ENCODE results near the gene LENG9. TPM values are rescaled to one million over a fixed set of nuclear protein-coding genes. Genes with fewer than 3 reads are reported as not detected.

The LENG9 gene
- total RNA-seq, 2 experiments from 2014 or later: 4.3 to 5.5 TPM

DNA sequence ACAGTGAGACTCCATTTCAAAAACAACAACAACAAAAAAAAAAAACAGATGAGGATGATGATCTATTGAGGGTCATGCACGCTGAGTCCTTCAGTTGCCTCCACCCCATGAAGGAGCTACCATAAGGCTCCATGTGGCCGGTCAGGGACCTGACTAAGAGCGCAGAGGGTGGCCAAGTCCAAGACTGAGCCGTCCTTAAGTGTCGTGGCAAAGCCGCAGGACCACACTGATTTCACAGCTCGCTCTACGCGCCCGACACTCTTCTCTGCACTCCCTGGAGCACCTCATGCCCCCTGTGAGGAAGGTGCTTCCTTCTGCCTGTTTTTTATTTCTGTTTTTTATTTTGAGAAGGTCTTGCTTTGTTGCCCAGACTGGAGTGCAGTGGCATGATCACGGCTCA, 36.0 kb downstream of the LENG9 start:
- intact Hi-C loops (cut with micrococcal nuclease): no loop called here
- TF ChIP-seq, protein P1, sequence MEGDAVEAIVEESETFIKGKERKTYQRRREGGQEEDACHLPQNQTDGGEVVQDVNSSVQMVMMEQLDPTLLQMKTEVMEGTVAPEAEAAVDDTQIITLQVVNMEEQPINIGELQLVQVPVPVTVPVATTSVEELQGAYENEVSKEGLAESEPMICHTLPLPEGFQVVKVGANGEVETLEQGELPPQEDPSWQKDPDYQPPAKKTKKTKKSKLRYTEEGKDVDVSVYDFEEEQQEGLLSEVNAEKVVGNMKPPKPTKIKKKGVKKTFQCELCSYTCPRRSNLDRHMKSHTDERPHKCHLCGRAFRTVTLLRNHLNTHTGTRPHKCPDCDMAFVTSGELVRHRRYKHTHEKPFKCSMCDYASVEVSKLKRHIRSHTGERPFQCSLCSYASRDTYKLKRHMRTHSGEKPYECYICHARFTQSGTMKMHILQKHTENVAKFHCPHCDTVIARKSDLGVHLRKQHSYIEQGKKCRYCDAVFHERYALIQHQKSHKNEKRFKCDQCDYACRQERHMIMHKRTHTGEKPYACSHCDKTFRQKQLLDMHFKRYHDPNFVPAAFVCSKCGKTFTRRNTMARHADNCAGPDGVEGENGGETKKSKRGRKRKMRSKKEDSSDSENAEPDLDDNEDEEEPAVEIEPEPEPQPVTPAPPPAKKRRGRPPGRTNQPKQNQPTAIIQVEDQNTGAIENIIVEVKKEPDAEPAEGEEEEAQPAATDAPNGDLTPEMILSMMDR (IDR thresholded peaks at IDR 0.05): no peak
- Mint-ChIP-seq H3K36me3 (ENCODE audit: low read depth) (no peaks in the 10 kb centered on the region), H3K27ac (no peak overlapping the region), H3K4me1 (ENCODE audit: low read depth) (peaks cover 2% of the 10 kb centered on the region), H3K27me3 (peaks cover 39% of the 10 kb centered on the region), H3K4me3 (no peak overlapping the region), H3K9me3 (no peaks in the 10 kb centered on the region)
- ATAC-seq: no peak
- POLR2A ChIA-PET: no interaction called here
- CTCF ChIA-PET: interaction anchor here (1.0 kb wide), 1 partner anchor 12 kb away, joined by 3 read pairs; no protein-coding TSS in a partner anchor
- no peak for DNase-seq

DNA sequence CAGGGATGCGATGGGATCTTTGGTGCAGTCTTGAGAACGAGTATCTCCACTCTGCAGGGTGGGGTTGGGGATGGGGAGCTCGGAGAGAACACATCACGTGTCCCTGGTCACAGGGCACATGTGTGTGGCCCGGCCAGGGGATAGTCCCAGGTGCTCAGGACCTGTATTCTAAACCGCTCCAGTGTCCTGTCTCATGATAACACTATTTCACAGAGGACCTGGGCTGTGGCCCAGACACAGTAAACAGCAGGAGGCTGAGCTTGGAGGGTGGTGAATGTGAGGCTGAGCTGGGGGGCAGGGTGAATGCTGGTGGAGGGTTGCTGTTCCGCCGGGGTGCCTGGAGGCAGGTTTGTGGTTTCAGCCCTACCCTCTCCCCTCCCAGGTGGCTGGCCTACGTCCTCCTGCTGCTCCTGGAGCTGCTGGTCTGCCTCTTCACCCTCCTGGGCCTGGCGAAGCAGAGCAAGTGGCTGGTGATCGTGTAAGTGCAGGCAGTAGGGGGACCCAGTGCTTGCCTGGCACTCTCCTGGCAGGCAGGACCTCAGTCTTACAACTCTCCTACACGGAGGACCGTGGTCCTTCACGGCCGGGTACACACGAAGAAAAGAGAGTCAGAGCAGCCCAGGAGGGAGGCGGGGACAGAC, 37.2 kb downstream of the LENG9 start:
- Mint-ChIP-seq H3K4me3 (no peak overlapping the region), H3K9me3 (no peaks in the 10 kb centered on the region), H3K36me3 (ENCODE audit: low read depth) (no peaks in the 10 kb centered on the region), H3K27me3 (peaks cover 39% of the 10 kb centered on the region), H3K4me1 (ENCODE audit: low read depth) (peaks cover 2% of the 10 kb centered on the region), H3K27ac (no peak overlapping the region)
- POLR2A ChIA-PET: interaction anchor here (1.4 kb wide), 1 partner anchor 37 kb away, joined by 4 read pairs; the partner anchor contains the start of gene LENG9
- DNase-seq (no peak), ATAC-seq (no peak)
- intact Hi-C loops (cut with micrococcal nuclease): no loop called here
- TF ChIP-seq, protein P1 (IDR thresholded peaks at IDR 0.05): no peak
- CTCF ChIA-PET: interaction anchor here (1.1 kb wide), 1 partner anchor 35 kb away, joined by 3 read pairs; no protein-coding TSS in a partner anchor

DNA sequence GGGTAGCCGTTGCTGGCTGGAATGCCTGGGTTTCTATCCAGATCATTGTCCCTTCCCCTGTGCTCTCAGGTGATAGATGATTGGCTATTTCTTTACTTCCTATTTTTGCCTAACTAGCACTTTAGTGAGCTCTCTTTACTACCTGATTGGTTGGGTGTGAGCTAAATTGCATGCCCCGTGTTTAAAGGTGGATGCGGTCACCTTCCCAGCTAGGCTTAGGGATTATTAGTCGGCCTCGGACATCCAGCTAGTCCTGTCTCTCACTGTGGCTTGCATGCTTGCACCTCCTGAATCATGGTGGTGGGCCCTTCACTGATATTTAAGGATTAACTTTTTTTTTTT, 38.2 kb downstream of the LENG9 start:
- ChIA-PET CTCF (interaction anchor here (1.1 kb wide), 1 partner anchor 34 kb away, joined by 3 read pairs; no protein-coding TSS in a partner anchor), POLR2A (interaction anchor here (1.4 kb wide), 1 partner anchor 38 kb away, joined by 4 read pairs; the partner anchor contains the start of gene LENG9)
- no peak for ATAC-seq
- Mint-ChIP-seq H3K27ac (no peak overlapping the region), H3K27me3 (peaks cover 39% of the 10 kb centered on the region), H3K9me3 (no peaks in the 10 kb centered on the region), H3K36me3 (ENCODE audit: low read depth) (no peaks in the 10 kb centered on the region), H3K4me1 (ENCODE audit: low read depth) (no peaks in the 10 kb centered on the region), H3K4me3 (no peak overlapping the region)
- TF ChIP-seq, protein P1 (IDR thresholded peaks at IDR 0.05): no peak
- intact Hi-C loops (cut with micrococcal nuclease): no loop called here
- no peak for DNase-seq

DNA sequence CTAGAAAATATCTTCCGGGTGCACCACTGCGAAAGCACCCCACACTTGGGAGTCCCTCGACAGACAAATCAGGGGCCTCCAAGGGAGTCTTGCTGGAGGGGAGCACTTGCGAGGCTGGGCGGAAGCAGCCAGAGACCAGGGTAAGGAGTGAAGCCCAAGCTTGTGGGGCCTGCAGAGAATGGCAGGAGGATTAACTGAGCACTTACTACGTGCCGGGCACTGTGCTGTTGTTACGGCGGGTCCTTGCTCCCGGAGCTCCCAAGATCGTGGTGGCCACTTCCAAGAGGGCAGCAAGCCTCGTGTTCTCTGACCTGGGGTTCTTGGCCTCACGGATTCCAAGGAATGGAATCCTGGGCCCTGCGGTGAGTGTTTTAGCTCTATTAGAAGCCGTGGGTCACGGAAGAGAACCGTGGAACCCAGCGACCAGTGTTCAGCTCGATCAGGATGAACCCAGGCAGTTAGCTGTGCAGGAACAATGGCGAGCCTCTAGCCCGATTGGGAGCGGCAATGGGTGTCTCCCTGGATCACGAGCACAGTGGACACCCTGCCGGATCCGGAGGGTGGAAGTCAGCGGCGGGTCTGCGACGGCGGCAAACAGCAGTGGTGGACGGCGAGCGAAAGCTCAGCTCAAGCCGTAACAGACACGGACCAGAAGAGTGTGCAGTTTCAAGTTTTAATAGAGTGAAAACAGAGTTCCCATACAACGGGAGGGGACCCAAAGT, 38.8 kb downstream of the LENG9 start:
- Mint-ChIP-seq H3K9me3 (no peaks in the 10 kb centered on the region), H3K4me3 (no peak overlapping the region), H3K27ac (no peak overlapping the region), H3K27me3 (peaks cover 39% of the 10 kb centered on the region), H3K4me1 (ENCODE audit: low read depth) (no peaks in the 10 kb centered on the region), H3K36me3 (ENCODE audit: low read depth) (no peaks in the 10 kb centered on the region)
- ChIA-PET POLR2A (interaction anchor here (1.4 kb wide), 1 partner anchor 39 kb away, joined by 4 read pairs; the partner anchor contains the start of gene LENG9), CTCF (interaction anchor here (1.1 kb wide), 1 partner anchor 34 kb away, joined by 3 read pairs; no protein-coding TSS in a partner anchor)
- no peak for DNase-seq
- TF ChIP-seq, protein P1 (IDR thresholded peaks at IDR 0.05): no peak
- intact Hi-C loops (cut with micrococcal nuclease): no loop called here
- no peak for ATAC-seq

DNA sequence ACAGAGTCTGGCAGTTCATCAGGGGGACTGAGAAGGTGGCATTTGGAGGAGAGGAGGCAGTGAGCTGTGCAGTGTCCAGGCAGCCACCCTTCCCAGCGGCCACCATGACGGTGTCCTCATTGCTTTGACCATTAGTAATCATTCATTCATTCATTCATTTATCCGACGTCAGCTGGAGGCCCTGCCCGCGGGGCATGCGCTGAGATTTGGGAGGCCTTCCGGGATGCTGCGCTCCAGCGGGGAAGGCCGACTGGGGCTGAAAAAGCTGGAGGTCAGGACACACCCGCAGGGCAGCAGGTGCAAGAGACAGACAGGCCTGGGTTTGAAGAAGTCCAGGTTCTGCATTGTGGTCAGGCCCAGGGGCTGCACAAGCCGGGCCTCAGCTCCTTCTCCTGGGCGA, 39.4 kb downstream of the LENG9 start:
- intact Hi-C loops (cut with micrococcal nuclease): no loop called here
- Mint-ChIP-seq H3K36me3 (ENCODE audit: low read depth) (no peaks in the 10 kb centered on the region), H3K4me1 (ENCODE audit: low read depth) (no peaks in the 10 kb centered on the region), H3K27ac (no peak overlapping the region), H3K27me3 (peaks cover 41% of the 10 kb centered on the region), H3K9me3 (no peaks in the 10 kb centered on the region), H3K4me3 (no peak overlapping the region)
- DNase-seq (no peak), ATAC-seq (no peak)
- TF ChIP-seq, protein P1 (IDR thresholded peaks at IDR 0.05): no peak
- POLR2A ChIA-PET: no interaction called here
- CTCF ChIA-PET: no interaction called here

All from activated CD8-positive, alpha-beta T cell treated with anti-CD3 and anti-CD28 coated beads for 36 hours (primary cell).